Sigmoid colon (tissue), 7 donors: Measurements from ENCODE around the gene SMPD2. TPM values are rescaled to one million over a fixed set of nuclear protein-coding genes. Genes with fewer than 3 reads are reported as not detected.
A peak's percentile ranks its signal among the peaks of the same experiment; 100 is the strongest.

ENCODE experiments used
- DNase-seq: peaks from one replicate; pipeline ENCODE4 v3.0.0-alpha.2; 2019
- H3K27ac ChIP-seq, 4 donors: fragments of 200-600 bp; sonication (generic); one replicate each; pipeline ENCODE4 v1.5.1; 2016 to 2019; ENCODE audit warnings: mild to moderate bottlenecking in 1 of 4
- H3K27me3 ChIP-seq, 3 donors: fragments of 200-600 bp; sonication (generic); one replicate each; pipeline ENCODE4 v1.5.1; 2019; ENCODE audit warnings: mild to moderate bottlenecking in 1 of 3
- H3K36me3 ChIP-seq, 4 donors: fragments of 200-600 bp; sonication (generic); one replicate each; pipeline ENCODE4 v1.5.1; 2016 to 2019
- H3K4me1 ChIP-seq, 4 donors: fragments of 200-600 bp; sonication (generic); one replicate each; pipeline ENCODE4 v1.5.1; 2017 to 2019
- H3K4me3 ChIP-seq, 4 donors: fragments of 200-600 bp; sonication (generic); one replicate each; pipeline ENCODE4 v1.5.1; 2017 to 2019; ENCODE audit warnings: mild to moderate bottlenecking in 2 of 4, moderate library complexity in 1 of 4
- H3K9me3 ChIP-seq, 4 donors: fragments of 200-600 bp in 3 of 4; sonication (generic) in 3 of 4; one replicate each; pipeline versions ENCODE4 v1.5.1 to v1.6.1; 2013 to 2019
- EP300 ChIP-seq, 4 donors: sonication (generic); formaldehyde crosslinking; IDR thresholded peaks; one replicate each; pipeline ENCODE4 v1.6.1; 2017; ENCODE audit warnings: antibody characterized with exemption in 4 of 4
- POLR2A ChIP-seq, 2 donors: fragments of 450-650 bp; IDR thresholded peaks; one replicate each; pipeline ENCODE4 v1.6.1; 2016; ENCODE audit warnings: antibody characterized with exemption in 2 of 2, mild to moderate bottlenecking in 2 of 2, moderate library complexity in 2 of 2
- POLR2AphosphoS5 ChIP-seq, 4 donors: sonication (generic); formaldehyde crosslinking; IDR thresholded peaks; one replicate each; pipeline ENCODE4 v1.6.1; 2017; ENCODE audit warnings: antibody characterized with exemption in 4 of 4
- whole genome bisulfite sequencing, 2 donors: extraction: QIAGEN DNeasy Blood & Tissue Kit; methylation state at CpG; one replicate each; pipeline ENCODE4 v1.1.7; 2013; 5-methylcytosine and 5-hydroxymethylcytosine counted together
- intact Hi-C: fragments of 100-400 bp; cut with DNase I; formaldehyde crosslinking; loops from one replicate; pipeline ENCODE4 v1.15.1; 2023
- polyA plus RNA-seq, 3 donors: library from polyadenylated mRNA; stranded (reverse); fragments of 200-250 nt; gene quantifications; one replicate each; pipeline ENCODE4 v1.2.3, GENCODE V29; 2013
- total RNA-seq, 4 donors: library from RNA; depleted of rRNA; stranded (reverse); fragments of >200 nt; gene quantifications; one replicate each; pipeline ENCODE4 v1.1.0, GENCODE V29; 2016
- TF ChIP-seq, protein P1 (sequence below), 4 experiments: fragments of 450-650 bp in 3 of 4; fragments of 200-600 bp in 1 of 4; IDR thresholded peaks; one replicate each; pipeline ENCODE4 v1.5.1; 2016 to 2019; ENCODE audit warnings: antibody characterized with exemption in 4 of 4, mild to moderate bottlenecking in 3 of 4, moderate library complexity in 2 of 4
- donor health status: healthy with polysubstance abuse.
- donor health status: Bipolar disorder and iron deficiency.
- donor health status: healthy.

Gene SMPD2
- total and polyA plus RNA-seq, 7 donors: 2.4 to 19.2 (median 14.4) TPM

DNA sequence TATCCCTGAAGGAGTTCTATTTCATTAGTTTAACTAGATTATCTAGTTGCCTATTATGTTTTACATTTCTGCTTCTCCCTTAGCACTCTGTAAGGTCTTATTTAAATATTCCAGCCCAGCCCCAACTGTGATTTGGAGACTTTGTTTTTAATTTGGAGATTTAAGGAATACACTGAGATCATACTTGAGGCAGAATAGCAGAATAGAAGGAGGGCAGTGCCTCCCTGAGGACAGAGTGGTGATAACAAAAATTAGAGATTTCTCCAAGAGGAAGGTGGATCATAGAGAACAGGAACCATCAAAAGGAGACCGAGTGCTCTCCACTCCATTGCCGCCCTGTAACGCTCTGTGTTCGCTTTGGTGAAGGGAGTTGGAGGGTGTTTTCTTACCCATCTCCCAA lies 43.5 kb upstream of the SMPD2 start:
- Histone ChIP-seq H3K9me3 (no peaks in the 10 kb centered on the region), H3K27me3 (no peaks in the 10 kb centered on the region), H3K4me1 (no peaks in the 10 kb centered on the region), H3K27ac (no peak overlapping the region), H3K36me3 (no peaks in the 10 kb centered on the region), H3K4me3 (no peak overlapping the region)
- intact Hi-C loops: loop anchor here (5.0 kb wide), 1 partner anchor 210 kb away; no protein-coding TSS in a partner anchor
- 66 to 74% methylated on average over 4 of the region's 4 CpGs for WGBS, 2 donors
- TF ChIP-seq, protein P1, sequence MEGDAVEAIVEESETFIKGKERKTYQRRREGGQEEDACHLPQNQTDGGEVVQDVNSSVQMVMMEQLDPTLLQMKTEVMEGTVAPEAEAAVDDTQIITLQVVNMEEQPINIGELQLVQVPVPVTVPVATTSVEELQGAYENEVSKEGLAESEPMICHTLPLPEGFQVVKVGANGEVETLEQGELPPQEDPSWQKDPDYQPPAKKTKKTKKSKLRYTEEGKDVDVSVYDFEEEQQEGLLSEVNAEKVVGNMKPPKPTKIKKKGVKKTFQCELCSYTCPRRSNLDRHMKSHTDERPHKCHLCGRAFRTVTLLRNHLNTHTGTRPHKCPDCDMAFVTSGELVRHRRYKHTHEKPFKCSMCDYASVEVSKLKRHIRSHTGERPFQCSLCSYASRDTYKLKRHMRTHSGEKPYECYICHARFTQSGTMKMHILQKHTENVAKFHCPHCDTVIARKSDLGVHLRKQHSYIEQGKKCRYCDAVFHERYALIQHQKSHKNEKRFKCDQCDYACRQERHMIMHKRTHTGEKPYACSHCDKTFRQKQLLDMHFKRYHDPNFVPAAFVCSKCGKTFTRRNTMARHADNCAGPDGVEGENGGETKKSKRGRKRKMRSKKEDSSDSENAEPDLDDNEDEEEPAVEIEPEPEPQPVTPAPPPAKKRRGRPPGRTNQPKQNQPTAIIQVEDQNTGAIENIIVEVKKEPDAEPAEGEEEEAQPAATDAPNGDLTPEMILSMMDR (IDR thresholded peaks at IDR 0.05): peak in 1 of 4 experiments; percentile 13
- TF ChIP-seq POLR2AphosphoS5 (IDR thresholded peaks at IDR 0.05): no peak
- TF ChIP-seq POLR2A (IDR thresholded peaks at IDR 0.05): no peak
- no peak for DNase-seq

DNA sequence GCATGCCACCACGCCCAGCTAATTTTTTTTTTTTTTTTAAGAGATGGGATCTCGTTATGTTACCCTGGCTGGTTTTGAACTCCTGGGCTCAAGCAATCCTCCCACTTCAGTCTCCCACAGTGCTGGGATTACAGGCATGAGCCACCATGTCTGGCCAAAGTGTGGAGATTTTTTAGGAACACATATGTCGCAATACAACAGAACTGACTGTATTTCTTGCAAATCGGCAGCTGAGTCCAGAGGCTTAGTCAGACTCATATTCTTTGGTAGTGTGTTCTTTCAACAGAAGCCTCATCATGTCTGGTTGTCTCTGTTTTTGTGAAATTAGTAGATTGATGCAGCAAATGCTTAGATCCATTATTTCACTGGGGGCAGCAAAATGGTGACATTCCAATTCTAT lies 34.3 kb upstream of the SMPD2 start:
- no peaks in the 10 kb centered on the region for H3K4me1 ChIP-seq
- H3K9me3 ChIP-seq: no peaks in the 10 kb centered on the region
- no peak for DNase-seq
- H3K36me3 ChIP-seq: no peaks in the 10 kb centered on the region
- TF ChIP-seq, protein P1 (IDR thresholded peaks at IDR 0.05): no peak
- no peak for TF ChIP-seq POLR2AphosphoS5 (IDR thresholded peaks at IDR 0.05)
- no peaks in the 10 kb centered on the region for H3K27me3 ChIP-seq
- no peak overlapping the region for H3K4me3 ChIP-seq
- intact Hi-C loops: no loop called here
- no peak overlapping the region for H3K27ac ChIP-seq
- 89% methylated on average over 4 of the region's 4 CpGs for WGBS, 2 donors

DNA sequence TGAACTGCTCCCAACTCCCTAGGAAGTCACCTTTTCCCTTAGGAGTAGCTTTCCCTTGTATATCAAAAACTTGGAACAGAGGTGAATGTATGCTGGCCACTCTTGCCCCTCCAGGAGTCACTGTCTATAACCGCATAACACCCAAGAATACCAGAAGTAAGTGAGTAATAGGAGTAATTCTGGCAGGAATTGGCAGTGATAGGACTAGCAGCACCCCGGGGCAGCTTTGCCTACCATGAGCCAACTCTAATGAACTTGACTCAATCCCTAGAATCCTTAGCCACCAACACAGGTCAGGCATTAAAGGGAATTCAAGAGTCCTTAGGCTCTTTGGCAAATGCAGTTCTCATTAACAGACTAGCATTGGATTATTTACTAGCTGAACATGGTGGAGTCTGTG lies 29.5 kb upstream of the SMPD2 start:
- no peaks in the 10 kb centered on the region for H3K4me1 ChIP-seq
- intact Hi-C loops: no loop called here
- no peaks in the 10 kb centered on the region for H3K9me3 ChIP-seq
- WGBS, 2 donors: 95% methylated on average over 2 of the region's 2 CpGs
- no peaks in the 10 kb centered on the region for H3K36me3 ChIP-seq
- H3K4me3 ChIP-seq: no peak overlapping the region
- no peak for DNase-seq
- H3K27ac ChIP-seq: no peak overlapping the region
- TF ChIP-seq, protein P1 (IDR thresholded peaks at IDR 0.05): no peak
- TF ChIP-seq POLR2A (IDR thresholded peaks at IDR 0.05): no peak
- no peak for TF ChIP-seq EP300 (IDR thresholded peaks at IDR 0.05)
- no peak for TF ChIP-seq POLR2AphosphoS5 (IDR thresholded peaks at IDR 0.05)
- H3K27me3 ChIP-seq: no peaks in the 10 kb centered on the region

DNA sequence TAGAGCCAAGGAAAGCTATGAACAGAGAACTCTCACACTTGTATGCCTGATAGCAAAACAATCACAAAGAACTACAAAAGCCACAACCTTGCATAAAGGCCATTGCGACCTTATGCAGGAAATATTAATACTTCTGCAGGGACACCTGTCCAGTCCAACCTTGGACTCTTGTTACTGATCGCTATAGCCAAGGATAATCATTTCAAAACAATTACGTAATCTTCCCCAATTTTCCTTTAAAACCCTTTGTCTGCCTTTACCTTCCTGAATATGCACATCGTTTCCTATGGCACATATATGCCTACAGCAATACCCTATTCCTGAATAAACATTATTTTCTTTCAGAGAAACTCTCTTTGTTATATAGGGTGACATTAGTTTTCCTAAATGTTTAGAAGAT lies 22.9 kb upstream of the SMPD2 start:
- H3K27me3 ChIP-seq: no peaks in the 10 kb centered on the region
- no peak overlapping the region for H3K27ac ChIP-seq
- WGBS, 2 donors: 94 to 95% methylated on average over 4 of the region's 4 CpGs
- no peaks in the 10 kb centered on the region for H3K36me3 ChIP-seq
- intact Hi-C loops: no loop called here
- no peak for DNase-seq
- no peak for TF ChIP-seq POLR2AphosphoS5 (IDR thresholded peaks at IDR 0.05)
- TF ChIP-seq, protein P1 (IDR thresholded peaks at IDR 0.05): no peak
- no peaks in the 10 kb centered on the region for H3K4me1 ChIP-seq
- no peaks in the 10 kb centered on the region for H3K9me3 ChIP-seq
- H3K4me3 ChIP-seq: no peak overlapping the region

DNA sequence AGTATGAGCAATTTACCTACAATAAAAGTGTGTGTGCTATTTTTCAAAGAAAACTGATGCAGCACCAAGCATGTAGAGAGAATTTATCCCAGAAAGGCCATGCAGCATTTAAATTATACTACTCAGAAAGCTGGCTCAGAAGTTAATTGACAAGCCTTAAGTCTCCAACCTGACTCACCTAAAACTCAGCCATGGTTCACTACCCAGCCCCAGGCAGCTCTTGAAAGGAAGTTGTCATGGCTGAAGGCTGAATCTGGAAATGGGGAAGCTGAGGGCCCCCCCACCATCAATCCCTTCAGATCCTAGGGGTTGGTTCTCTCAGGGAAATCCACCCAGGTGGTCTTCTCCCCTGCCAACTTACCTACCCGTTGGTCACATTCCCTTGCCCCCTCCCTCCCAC lies 19.8 kb upstream of the SMPD2 start:
- no peak for TF ChIP-seq EP300 (IDR thresholded peaks at IDR 0.05)
- no peaks in the 10 kb centered on the region for H3K9me3 ChIP-seq
- no peak overlapping the region for H3K4me3 ChIP-seq
- no peak overlapping the region for H3K27ac ChIP-seq
- no peaks in the 10 kb centered on the region for H3K4me1 ChIP-seq
- H3K27me3 ChIP-seq: no peaks in the 10 kb centered on the region
- intact Hi-C loops: no loop called here
- H3K36me3 ChIP-seq: no peaks in the 10 kb centered on the region
- no peak for DNase-seq
- 57% methylated on average over 1 of the region's 1 CpG for WGBS, 2 donors
